Suprapubic skin (tissue), 4 donors: Measurements from ENCODE around the gene ASPM.

Experiments used
- EP300 ChIP-seq: sonication (generic); formaldehyde crosslinking; IDR thresholded peaks from one replicate; pipeline ENCODE4 v1.6.1; 2017; ENCODE audit warnings: antibody characterized with exemption
- POLR2AphosphoS5 ChIP-seq, 3 donors: sonication (generic); formaldehyde crosslinking; IDR thresholded peaks; one replicate each; pipeline ENCODE4 v1.6.1; 2017; ENCODE audit warnings: antibody characterized with exemption in 3 of 3
- TF ChIP-seq, protein P1 (sequence below), 2 donors: fragments of 200-600 bp in 1 of 2; fragments of 450-650 bp in 1 of 2; sonication (generic) in 1 of 2; IDR thresholded peaks; one replicate each; pipeline ENCODE4 v1.5.1; 2016 to 2019; ENCODE audit warnings: antibody characterized with exemption in 2 of 2, mild to moderate bottlenecking in 1 of 2, moderate library complexity in 1 of 2

DNA sequence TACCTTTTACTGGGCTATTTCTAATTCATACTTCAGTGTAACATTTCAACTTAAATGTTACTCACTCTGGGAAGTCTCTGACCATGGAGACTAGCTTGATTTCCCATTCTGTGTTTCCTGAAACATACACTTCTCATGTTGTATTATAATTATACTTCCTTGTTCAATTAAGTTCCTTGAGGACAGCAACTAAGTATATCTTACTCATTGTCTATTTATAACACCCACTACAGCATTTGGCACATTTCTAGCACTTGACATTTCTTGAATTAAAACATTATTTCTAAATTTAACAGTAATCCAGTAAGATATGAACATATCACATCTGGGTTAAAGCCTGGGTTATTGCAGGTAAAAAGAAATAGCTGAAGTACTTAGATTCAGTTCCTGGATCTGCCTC is 47.0 kb downstream of the ASPM start:
- TF ChIP-seq, protein P1, sequence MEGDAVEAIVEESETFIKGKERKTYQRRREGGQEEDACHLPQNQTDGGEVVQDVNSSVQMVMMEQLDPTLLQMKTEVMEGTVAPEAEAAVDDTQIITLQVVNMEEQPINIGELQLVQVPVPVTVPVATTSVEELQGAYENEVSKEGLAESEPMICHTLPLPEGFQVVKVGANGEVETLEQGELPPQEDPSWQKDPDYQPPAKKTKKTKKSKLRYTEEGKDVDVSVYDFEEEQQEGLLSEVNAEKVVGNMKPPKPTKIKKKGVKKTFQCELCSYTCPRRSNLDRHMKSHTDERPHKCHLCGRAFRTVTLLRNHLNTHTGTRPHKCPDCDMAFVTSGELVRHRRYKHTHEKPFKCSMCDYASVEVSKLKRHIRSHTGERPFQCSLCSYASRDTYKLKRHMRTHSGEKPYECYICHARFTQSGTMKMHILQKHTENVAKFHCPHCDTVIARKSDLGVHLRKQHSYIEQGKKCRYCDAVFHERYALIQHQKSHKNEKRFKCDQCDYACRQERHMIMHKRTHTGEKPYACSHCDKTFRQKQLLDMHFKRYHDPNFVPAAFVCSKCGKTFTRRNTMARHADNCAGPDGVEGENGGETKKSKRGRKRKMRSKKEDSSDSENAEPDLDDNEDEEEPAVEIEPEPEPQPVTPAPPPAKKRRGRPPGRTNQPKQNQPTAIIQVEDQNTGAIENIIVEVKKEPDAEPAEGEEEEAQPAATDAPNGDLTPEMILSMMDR (IDR thresholded peaks at IDR 0.05) = no peak
- TF ChIP-seq POLR2AphosphoS5 (IDR thresholded peaks at IDR 0.05) (no peak), EP300 (no peak)
